Epithelial cell of proximal tubule (primary cell): ENCODE results near the gene KLHL29. TPM values are rescaled to one million over a fixed set of nuclear protein-coding genes. Genes with fewer than 3 reads are reported as not detected.

Source experiments
- DNase-seq: peaks from one replicate; pipeline ENCODE4 v3.0.0-alpha.2; 2011; ENCODE audit warnings: low read depth
- H3K4me3 ChIP-seq: 2 replicates; pipeline ENCODE4 v1.5.1; 2011; ENCODE audit warnings: low read depth, mild to moderate bottlenecking, low read length
- CTCF ChIP-seq: conservative IDR thresholded peaks from 2 replicates; pipeline ENCODE4 v1.5.1; 2012; ENCODE audit warnings: low read depth, mild to moderate bottlenecking, low read length
- total RNA-seq: library from RNA; depleted of rRNA; stranded (reverse); fragments of >200 nt; gene quantifications from 2 replicates; pipeline ENCODE4 v1.2.3, GENCODE V29; 2015

KLHL29 gene
- total RNA-seq, 1 donor from 2014 or later: 12.0 TPM

DNA sequence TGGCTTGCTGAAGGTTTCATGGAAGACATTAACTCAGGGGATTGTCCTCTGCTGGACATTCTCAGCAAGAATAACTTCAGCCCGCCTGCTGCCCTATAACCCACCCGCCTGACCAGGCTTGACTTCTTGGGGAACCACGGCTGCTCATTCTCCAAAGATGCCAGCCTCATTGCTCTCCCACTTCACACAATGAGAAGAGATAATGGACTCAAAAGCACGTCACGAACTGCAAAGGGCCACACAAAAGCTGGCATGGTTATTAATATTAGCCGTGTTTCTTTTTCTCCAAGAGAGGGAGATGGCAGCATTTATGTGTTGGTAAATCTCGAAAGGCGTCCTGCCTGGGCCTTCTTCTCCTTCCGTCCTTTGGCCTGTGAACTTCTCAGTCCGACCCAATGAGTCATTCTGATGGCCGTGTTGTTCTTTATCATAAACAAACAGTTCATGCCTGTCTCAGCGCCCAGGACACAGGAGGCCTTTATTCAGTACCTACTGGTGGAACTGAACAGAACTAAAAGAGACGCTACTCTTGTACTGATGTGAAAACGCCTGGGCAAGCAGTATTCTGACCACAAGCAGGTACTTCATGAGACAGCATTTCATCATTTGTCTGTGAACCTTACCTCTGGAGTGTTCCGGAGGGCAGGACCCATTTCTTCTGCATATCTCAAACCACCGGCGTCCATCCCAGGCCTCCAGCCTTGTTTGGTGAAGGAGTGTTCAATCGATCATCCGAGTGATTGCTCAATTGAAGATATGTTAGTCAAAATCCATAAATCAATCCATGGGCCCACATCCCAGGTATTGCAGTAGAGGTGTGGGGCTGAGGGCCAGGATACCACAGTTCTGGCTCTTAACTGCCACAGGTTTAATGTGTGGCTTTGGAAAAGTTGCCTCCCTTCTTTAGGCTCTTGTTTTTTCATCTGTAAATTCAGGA, 25.1 kb upstream of the KLHL29 start:
- no peak for TF ChIP-seq CTCF
- H3K4me3 ChIP-seq: no peak overlapping the region
- DNase-seq: no peak

DNA sequence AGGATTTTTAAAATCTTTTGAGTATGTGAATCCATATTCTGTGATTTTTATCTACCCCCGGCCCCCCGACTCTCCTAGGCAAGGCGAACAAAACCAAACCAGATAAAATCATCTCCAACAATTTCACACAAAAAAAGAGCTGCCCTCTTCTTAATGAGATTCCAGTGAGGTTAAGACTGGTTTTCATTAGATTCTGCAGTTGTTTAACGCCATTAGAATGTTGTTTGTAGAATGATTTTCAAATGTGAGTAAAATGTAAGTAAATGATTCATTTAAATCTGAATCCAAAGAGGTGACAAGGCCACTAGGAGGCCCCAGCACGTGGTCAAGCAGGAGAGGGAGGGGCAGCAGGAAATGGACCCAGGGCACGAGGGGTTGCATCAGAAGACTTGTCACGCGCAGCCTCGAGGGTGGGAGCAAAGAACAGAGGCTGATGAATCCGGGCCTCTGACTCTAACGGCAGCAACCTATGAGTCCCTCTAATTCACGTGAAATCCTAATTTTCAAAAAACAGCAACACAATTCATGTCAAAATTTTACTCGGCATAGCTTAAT, 24.3 kb upstream of the KLHL29 start:
- TF ChIP-seq CTCF: peak; percentile 26
- DNase-seq: peak; percentile 70
- H3K4me3 ChIP-seq: no peak overlapping the region

- no peak overlapping the region for H3K4me3 ChIP-seq
- DNase-seq: no peak
- no peak for TF ChIP-seq CTCF
Measured at GRCh38 chr2:23361152-23361551, 23.8 kb upstream of the KLHL29 start.

DNA sequence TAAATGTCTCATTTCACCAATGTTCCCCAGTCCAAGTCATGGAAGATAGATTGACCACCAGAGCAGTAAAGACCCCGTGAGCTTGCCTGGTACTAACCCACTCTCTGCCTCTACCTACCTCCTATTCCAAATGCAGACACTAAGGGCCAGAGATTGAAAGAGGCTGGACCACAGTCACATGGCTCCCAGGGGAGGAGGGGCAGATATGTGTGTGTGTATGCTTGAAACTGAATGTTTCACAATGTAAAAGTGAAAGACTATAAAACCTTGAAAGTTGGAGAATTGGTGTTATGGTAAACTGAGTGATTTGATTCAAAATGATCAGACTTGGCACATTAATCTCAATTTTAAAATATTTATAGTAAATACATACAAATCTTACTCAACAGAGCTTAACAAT, 21.7 kb upstream of the KLHL29 start:
- H3K4me3 ChIP-seq: no peak overlapping the region
- DNase-seq: no peak
- TF ChIP-seq CTCF: no peak

DNA sequence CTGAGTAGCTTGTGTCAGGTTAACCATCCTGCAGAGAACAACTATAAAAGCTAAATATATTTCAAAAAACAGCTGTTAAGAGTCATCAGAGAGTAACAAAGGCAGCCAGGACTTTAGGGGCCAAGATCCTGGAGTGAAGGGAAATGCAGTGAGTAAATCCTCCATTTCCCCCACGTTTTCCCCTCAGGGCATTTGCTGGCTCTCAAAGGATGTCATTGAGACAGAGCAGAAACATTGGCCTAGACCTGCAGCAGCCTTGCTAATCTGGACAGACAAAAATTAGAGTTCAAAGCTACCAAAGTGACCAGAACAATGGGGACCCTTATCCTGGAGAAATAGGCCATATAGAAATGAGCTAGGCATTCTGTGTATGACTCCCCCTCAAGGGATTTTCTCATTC, 21.1 kb upstream of the KLHL29 start:
- no peak for DNase-seq
- TF ChIP-seq CTCF: no peak

DNA sequence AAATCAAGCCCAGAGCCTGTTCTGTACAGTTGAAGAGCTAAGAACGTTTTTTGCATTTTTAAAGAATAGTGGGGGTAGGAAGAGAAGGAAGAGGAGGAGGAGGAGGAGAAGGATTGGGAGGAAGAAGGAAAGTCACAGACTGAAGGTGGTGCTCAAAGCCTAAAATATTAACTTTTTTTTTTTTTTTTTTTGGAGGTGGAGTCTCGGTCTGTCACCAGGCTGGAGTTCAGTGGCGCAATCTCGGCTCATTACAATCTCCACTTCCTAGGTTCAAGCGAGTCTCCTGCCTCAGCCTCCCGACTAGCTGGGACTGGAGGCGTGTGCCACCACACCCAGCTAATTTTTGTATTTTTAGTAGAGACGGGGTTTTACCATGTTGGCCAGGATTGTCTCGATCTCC, 18.3 kb upstream of the KLHL29 start:
- peak overlapping the region; percentile 14 for H3K4me3 ChIP-seq
- peak; percentile 25 for TF ChIP-seq CTCF
- no peak for DNase-seq

More for the DNA sequence above, 21.1 kb upstream of the KLHL29 start:
- no peak overlapping the region for H3K4me3 ChIP-seq
